Ovary (tissue), 9 donors: ENCODE measurements around the gene TRPC1. TPM values are rescaled to one million over a fixed set of nuclear protein-coding genes. Genes with fewer than 3 reads are reported as not detected.

Experiments used
- DNase-seq, 5 donors: peaks; one replicate each; pipeline ENCODE4 v3.0.0-alpha.2; 2019 to 2020
- H3K27ac ChIP-seq, 2 donors: fragments of 200-600 bp; one replicate each; pipeline versions ENCODE4 v1.5.1 to v1.8.0; 2019 to 2022
- H3K27me3 ChIP-seq: fragments of 200-600 bp; one replicate; pipeline ENCODE4 v1.8.0; 2022
- H3K36me3 ChIP-seq: fragments of 200-600 bp; sonication (generic); one replicate; pipeline ENCODE4 v1.5.1; 2019
- H3K4me1 ChIP-seq: one replicate; pipeline ENCODE4 v1.8.1; 2013; ENCODE audit warnings: mild to moderate bottlenecking, moderate library complexity; ENCODE audit not compliant: insufficient read depth
- H3K4me3 ChIP-seq: fragments of 200-600 bp; sonication (generic); one replicate; pipeline ENCODE4 v1.5.1; 2017
- H3K9me3 ChIP-seq, 2 donors: fragments of 200-600 bp in 1 of 2; sonication (generic) in 1 of 2; one replicate each; pipeline versions ENCODE4 v1.5.1 to v1.8.1; 2013 to 2019; ENCODE audit warnings: mild to moderate bottlenecking in 1 of 2, moderate library complexity in 1 of 2
- EP300 ChIP-seq: sonication (generic); formaldehyde crosslinking; IDR thresholded peaks from one replicate; pipeline ENCODE4 v1.6.1; 2017; ENCODE audit warnings: antibody characterized with exemption
- POLR2A ChIP-seq: fragments of 450-650 bp; IDR thresholded peaks from one replicate; pipeline ENCODE4 v1.6.1; 2017; ENCODE audit warnings: antibody characterized with exemption, mild to moderate bottlenecking, moderate library complexity
- WGBS, 3 donors: extraction: QIAGEN DNeasy Blood & Tissue Kit in 1 of 3; methylation state at CpG; one replicate each; pipeline versions ENCODE4 v1.1.5 to v1.1.7; 2013 to 2017; 5-methylcytosine and 5-hydroxymethylcytosine counted together
- intact Hi-C, 4 donors: fragments of 100-400 bp; cut with DNase I; formaldehyde crosslinking; loops; one replicate each; pipeline versions ENCODE4 v1.11.0 to v1.15.1; 2022 to 2023
- polyA plus RNA-seq, 2 donors: library from polyadenylated mRNA; stranded (reverse); fragments of 200-250 nt in 1 of 2; fragments of 350-450 nt in 1 of 2; fragmentation: Illumina TruSeq in 1 of 2; extraction: RNeasy Lipid Tissue Mini Kit (QIAGEN cat#74804) in 1 of 2; gene quantifications; one replicate each; pipeline ENCODE4 v1.2.3, GENCODE V29; 2013 to 2014
- total RNA-seq, 7 donors: library from RNA; depleted of rRNA in 2 of 7; stranded (reverse); fragments of >200 nt in 2 of 7; fragmentation: NEBNext Ultra II Directional in 3 of 7; extraction: Animal tissue kit (Norgen Biotek cat#: 25700) in 3 of 7; gene quantifications; one replicate each; pipeline versions ENCODE4 v1.1.0 to v1.2.4, GENCODE V29; 2016 to 2023
- TF ChIP-seq, protein P1 (sequence below), 3 donors: fragments of 450-650 bp in 2 of 3; fragments of 200-600 bp in 1 of 3; IDR thresholded peaks; one replicate each; pipeline versions ENCODE4 v1.5.1 to v1.8.0; 2016 to 2022; ENCODE audit warnings: antibody characterized with exemption in 3 of 3, mild to moderate bottlenecking in 1 of 3
- donor health status: DM: no; HTN: no; CAD: no; lungs with moderate emphysema.
- donor health status: DM: no; HTN: no; CAD: no.
- donor health status: Bipolar disorder and iron deficiency.
- donor health status: DM: yes; HTN: yes; CAD: no.
- donor health status: DM: no; HTN: no; CAD: no.
- donor health status: DM: yes; HTN: yes; CAD: no.

TRPC1 gene
- total and polyA plus RNA-seq, 9 donors, result 12.6 to 41.7 (median 34.5) TPM

DNA sequence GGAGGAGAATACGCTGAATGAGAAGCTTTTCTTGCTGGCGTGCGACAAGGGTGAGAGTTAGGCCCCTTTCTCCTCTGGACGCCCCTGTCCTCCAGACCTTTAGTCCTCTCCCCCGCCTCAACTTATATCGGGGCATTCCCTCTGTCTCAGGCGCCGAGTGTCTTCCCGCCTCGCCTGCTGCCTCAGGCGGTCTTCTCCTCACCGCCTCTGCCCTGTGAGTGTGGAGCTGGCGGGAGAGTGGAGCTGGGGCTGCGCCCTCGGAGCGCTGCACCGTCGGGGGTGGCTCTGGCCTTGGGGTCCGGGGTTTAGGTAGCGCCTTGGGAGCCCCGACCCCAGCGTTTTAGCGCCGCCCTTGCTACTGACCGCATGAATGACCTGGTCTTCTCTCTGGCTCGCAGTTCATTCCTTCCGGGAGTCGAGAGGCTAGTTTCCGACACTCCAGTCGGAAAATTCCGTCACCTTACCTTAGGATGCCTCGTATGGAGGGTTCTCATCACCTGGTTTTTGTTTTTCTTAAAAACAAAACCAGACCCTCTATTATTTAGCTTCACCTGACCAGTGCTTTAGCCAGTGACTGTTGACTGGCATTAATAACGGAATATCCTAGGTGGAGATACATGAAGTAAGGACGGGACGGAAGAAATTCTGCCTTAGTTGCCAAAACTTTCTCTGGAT lies 985 bp downstream of the TRPC1 start:
- Histone ChIP-seq H3K36me3 (no peaks in the 10 kb centered on the region), H3K9me3 (no peaks in the 10 kb centered on the region), H3K4me1 (no peaks in the 10 kb centered on the region), H3K27ac (peak overlapping the region; percentile 88 to 96), H3K4me3 (peak overlapping the region; percentile 78), H3K27me3 (no peaks in the 10 kb centered on the region)
- intact Hi-C loops, result no loop called here
- 2% methylated on average over 34 to 35 of the region's 35 CpGs for WGBS, 3 donors
- TF ChIP-seq, protein P1, sequence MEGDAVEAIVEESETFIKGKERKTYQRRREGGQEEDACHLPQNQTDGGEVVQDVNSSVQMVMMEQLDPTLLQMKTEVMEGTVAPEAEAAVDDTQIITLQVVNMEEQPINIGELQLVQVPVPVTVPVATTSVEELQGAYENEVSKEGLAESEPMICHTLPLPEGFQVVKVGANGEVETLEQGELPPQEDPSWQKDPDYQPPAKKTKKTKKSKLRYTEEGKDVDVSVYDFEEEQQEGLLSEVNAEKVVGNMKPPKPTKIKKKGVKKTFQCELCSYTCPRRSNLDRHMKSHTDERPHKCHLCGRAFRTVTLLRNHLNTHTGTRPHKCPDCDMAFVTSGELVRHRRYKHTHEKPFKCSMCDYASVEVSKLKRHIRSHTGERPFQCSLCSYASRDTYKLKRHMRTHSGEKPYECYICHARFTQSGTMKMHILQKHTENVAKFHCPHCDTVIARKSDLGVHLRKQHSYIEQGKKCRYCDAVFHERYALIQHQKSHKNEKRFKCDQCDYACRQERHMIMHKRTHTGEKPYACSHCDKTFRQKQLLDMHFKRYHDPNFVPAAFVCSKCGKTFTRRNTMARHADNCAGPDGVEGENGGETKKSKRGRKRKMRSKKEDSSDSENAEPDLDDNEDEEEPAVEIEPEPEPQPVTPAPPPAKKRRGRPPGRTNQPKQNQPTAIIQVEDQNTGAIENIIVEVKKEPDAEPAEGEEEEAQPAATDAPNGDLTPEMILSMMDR (IDR thresholded peaks at IDR 0.05), result peak in 1 of 3 donors; percentile 21
- no peak for TF ChIP-seq EP300
- TF ChIP-seq POLR2A, result peak; percentile 21
- peak; percentile 51 to 68 (median 62) for DNase-seq

DNA sequence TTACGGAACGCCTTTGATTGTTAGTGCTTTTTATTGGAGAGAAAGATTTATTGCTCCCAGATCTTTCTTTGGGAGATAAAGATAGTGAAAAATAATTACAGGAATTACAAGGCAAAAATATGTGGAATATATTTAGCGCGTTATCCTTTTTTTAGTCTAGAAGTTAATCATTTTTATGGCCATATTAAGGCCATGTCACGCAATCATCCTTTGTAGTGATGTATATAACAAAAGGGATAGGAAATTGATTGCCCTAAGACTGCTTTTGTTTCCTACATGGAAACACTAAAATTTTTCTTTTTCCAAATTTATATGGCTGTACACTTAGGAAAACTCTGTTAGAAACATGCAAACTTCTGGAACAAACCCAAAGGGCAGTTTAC lies 1.5 kb downstream of the TRPC1 start:
- intact Hi-C loops, result no loop called here
- Histone ChIP-seq H3K36me3 (no peaks in the 10 kb centered on the region), H3K27me3 (no peaks in the 10 kb centered on the region), H3K4me3 (peak overlapping the region; percentile 78), H3K9me3 (no peaks in the 10 kb centered on the region), H3K4me1 (no peaks in the 10 kb centered on the region), H3K27ac (peak overlapping the region in 1 of 2 donors; percentile 96)
- WGBS, 3 donors, result 45 to 56% (median 53%) methylated on average over 5 of the region's 5 CpGs
- no peak for DNase-seq
- TF ChIP-seq EP300 (no peak), POLR2A (no peak)
- TF ChIP-seq, protein P1 (IDR thresholded peaks at IDR 0.05), result no peak

- 48 to 67% (median 58%) methylated on average over 1 of the region's 1 CpG for WGBS, 3 donors
- Histone ChIP-seq H3K36me3 (no peaks in the 10 kb centered on the region), H3K4me3 (no peak overlapping the region), H3K27me3 (no peaks in the 10 kb centered on the region), H3K27ac (no peak overlapping the region), H3K9me3 (no peaks in the 10 kb centered on the region), H3K4me1 (no peaks in the 10 kb centered on the region)
- TF ChIP-seq EP300, result no peak
- TF ChIP-seq, protein P1 (IDR thresholded peaks at IDR 0.05), result no peak
- TF ChIP-seq POLR2A, result no peak
- intact Hi-C loops, result no loop called here
- DNase-seq, result no peak
Observed at GRCh38 chr3:142726017-142726416, 2.2 kb downstream of the TRPC1 start.

- 94 to 98% (median 95%) methylated on average over 3 of the region's 3 CpGs for WGBS, 3 donors
Observed at GRCh38 chr3:142732066-142732465, 8.2 kb downstream of the TRPC1 start.

More at GRCh38 chr3:142732066-142732465, 8.2 kb downstream of the TRPC1 start:
- Histone ChIP-seq H3K4me1 (no peaks in the 10 kb centered on the region), H3K27ac (no peak overlapping the region), H3K4me3 (no peak overlapping the region), H3K36me3 (no peaks in the 10 kb centered on the region), H3K9me3 (no peaks in the 10 kb centered on the region), H3K27me3 (no peaks in the 10 kb centered on the region)
- intact Hi-C loops, result no loop called here
- DNase-seq, result no peak
- TF ChIP-seq EP300 (no peak), POLR2A (no peak)
- TF ChIP-seq, protein P1 (IDR thresholded peaks at IDR 0.05), result no peak
